Fibroblast of pulmonary artery (primary cell): ENCODE measurements around the gene PPTC7.
"Not testable (repeated sequence)": the region's sequence is repeated elsewhere in the genome, so short reads cannot be mapped to it uniquely, and the experiment has no call there.

Source experiments
- DNase-seq: peaks from one replicate; pipeline ENCODE4 v3.0.0-alpha.2; 2010; ENCODE audit warnings: low read depth
- H3K4me3 ChIP-seq: replicated peaks from 2 replicates; pipeline ENCODE4 v1.5.1; 2011; ENCODE audit warnings: low read depth, mild to moderate bottlenecking, control low read depth, low read length, moderate library complexity
- TF ChIP-seq, protein P1 (sequence below): IDR thresholded peaks from 2 replicates; pipeline ENCODE4 v1.5.1; 2011; ENCODE audit warnings: mild to moderate bottlenecking, control low read depth, low read length, inconsistent platforms; ENCODE audit errors: missing control alignments

PPTC7 gene

GRCh38 chr12:110597885-110598284 lies 14.8 kb upstream of the PPTC7 start:
- DNase-seq: no peak
- TF ChIP-seq, protein P1, sequence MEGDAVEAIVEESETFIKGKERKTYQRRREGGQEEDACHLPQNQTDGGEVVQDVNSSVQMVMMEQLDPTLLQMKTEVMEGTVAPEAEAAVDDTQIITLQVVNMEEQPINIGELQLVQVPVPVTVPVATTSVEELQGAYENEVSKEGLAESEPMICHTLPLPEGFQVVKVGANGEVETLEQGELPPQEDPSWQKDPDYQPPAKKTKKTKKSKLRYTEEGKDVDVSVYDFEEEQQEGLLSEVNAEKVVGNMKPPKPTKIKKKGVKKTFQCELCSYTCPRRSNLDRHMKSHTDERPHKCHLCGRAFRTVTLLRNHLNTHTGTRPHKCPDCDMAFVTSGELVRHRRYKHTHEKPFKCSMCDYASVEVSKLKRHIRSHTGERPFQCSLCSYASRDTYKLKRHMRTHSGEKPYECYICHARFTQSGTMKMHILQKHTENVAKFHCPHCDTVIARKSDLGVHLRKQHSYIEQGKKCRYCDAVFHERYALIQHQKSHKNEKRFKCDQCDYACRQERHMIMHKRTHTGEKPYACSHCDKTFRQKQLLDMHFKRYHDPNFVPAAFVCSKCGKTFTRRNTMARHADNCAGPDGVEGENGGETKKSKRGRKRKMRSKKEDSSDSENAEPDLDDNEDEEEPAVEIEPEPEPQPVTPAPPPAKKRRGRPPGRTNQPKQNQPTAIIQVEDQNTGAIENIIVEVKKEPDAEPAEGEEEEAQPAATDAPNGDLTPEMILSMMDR: no peak
- H3K4me3 ChIP-seq: no peak overlapping the region

GRCh38 chr12:110592919-110593318 lies 9.8 kb upstream of the PPTC7 start:
- H3K4me3 ChIP-seq, DNase-seq: not testable (repeated sequence)

GRCh38 chr12:110592078-110592477 lies 9.0 kb upstream of the PPTC7 start:
- TF ChIP-seq, protein P1: no peak
- no peak overlapping the region for H3K4me3 ChIP-seq
- DNase-seq: no peak

GRCh38 chr12:110591451-110592051 lies 8.4 kb upstream of the PPTC7 start:
- DNase-seq: no peak
- H3K4me3 ChIP-seq: no peak overlapping the region
- TF ChIP-seq, protein P1: no peak

- DNase-seq: peak; percentile 39
- TF ChIP-seq, protein P1: no peak
- no peak overlapping the region for H3K4me3 ChIP-seq
These were observed 7.7 kb upstream of the PPTC7 start for GRCh38 chr12:110590806-110591326.

- no peak for DNase-seq
- TF ChIP-seq, protein P1: no peak
- H3K4me3 ChIP-seq: no peak overlapping the region
These were observed 6.9 kb upstream of the PPTC7 start for GRCh38 chr12:110590059-110590458.

- H3K4me3 ChIP-seq, DNase-seq: not testable (repeated sequence)
These were observed 4.0 kb upstream of the PPTC7 start for GRCh38 chr12:110587102-110587501.

GRCh38 chr12:110585231-110585799 lies 2.2 kb upstream of the PPTC7 start:
- DNase-seq: peak; percentile 47
- no peak overlapping the region for H3K4me3 ChIP-seq
- TF ChIP-seq, protein P1: no peak
